NCI-H1105 (cell line): ENCODE measurements around the gene RBX1.
"Not testable (repeated sequence)": the region's sequence is repeated elsewhere in the genome, so short reads cannot be mapped to it uniquely, and the experiment has no call there.

ENCODE experiments used
- DNase-seq: peaks from one replicate; lab custom pipeline; 2025; lab: John Stamatoyannopoulos, UW

The RBX1 gene

DNA sequence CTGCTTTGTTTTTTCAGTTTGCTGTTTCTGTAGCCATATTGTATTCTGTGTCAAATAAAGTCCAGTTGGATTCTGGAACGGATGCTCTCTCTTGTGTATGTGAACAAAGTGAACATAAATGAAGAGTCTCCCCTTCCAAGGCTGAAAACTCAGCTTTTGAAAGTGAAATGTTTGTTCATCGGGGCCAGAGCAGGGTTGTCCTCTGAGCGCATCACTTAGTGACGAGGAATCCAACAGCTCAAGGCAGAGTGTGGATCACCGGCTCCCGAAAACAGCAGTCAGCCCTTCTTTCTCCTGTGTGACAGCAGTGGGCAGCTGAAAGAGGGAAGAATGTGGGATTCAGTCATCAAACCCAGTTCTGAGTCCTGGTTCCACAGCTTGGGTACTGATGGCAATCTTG is 21.4 kb downstream of the RBX1 start:
- no peak for DNase-seq

- no peak for DNase-seq
These were observed 22.0 kb downstream of the RBX1 start for GRCh38 chr22:40973144-40973543.

GRCh38 chr22:40975366-40975765 is 24.2 kb downstream of the RBX1 start:
- DNase-seq = no peak

DNA sequence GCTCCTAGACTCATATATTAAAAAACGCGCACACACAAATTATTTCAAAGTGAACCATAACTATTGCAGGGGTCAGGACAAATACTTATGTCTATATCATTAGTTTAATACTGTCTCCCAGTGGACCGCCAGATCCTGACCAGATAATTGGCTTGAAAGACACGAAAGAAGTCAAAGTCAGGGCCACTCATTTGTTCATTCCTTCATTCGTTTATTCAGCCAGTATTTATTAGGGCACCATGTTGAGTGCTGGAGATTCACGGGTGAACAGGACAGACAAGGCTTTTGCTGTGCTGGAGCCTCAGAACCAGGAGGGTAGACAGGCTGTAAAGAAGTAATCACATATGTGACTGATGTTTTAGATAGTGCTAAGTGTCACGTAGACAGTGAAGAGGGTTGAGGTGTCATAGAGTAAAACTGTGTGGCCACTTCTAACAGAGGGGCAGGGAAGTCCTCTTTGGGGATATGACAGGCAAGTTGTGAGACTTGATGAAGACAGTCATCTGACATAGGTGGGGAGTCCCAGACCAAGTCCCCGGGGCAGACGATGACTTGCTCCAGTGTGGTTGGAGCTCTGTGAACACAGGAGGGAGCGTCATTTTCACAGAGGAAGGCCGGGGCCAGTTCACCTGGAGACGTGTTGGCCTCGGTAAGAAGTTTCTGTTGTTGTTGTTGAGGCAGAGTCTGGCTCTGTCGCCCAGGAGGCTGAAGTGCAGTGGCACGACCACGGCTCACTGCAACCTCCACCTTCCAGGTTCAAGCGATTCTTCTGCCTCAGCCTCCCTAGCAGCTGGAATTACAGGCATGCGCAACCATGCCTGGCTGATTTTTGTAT is 25.9 kb downstream of the RBX1 start:
- DNase-seq = no peak

DNA sequence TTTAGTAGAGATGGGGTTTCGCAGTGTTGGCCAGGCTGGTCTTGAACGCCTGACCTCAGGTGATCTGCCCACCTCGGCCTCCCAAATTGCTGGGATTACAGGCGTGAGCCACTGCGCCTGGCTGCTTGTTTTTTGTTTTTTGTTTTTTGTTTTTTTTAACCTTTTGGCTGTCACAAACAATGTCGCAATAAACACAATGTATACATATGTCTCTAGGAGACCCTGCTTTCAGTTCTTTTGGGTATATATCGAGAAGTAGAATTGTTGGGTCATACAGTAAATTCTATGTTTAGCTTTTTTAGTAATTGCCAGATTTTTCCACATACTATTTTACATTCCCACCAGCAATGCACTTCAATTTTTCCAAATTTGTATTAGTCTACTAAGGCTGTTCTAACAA is 28.0 kb downstream of the RBX1 start:
- no peak for DNase-seq

GRCh38 chr22:40979871-40980270 is 28.7 kb downstream of the RBX1 start:
- DNase-seq = no peak

DNA sequence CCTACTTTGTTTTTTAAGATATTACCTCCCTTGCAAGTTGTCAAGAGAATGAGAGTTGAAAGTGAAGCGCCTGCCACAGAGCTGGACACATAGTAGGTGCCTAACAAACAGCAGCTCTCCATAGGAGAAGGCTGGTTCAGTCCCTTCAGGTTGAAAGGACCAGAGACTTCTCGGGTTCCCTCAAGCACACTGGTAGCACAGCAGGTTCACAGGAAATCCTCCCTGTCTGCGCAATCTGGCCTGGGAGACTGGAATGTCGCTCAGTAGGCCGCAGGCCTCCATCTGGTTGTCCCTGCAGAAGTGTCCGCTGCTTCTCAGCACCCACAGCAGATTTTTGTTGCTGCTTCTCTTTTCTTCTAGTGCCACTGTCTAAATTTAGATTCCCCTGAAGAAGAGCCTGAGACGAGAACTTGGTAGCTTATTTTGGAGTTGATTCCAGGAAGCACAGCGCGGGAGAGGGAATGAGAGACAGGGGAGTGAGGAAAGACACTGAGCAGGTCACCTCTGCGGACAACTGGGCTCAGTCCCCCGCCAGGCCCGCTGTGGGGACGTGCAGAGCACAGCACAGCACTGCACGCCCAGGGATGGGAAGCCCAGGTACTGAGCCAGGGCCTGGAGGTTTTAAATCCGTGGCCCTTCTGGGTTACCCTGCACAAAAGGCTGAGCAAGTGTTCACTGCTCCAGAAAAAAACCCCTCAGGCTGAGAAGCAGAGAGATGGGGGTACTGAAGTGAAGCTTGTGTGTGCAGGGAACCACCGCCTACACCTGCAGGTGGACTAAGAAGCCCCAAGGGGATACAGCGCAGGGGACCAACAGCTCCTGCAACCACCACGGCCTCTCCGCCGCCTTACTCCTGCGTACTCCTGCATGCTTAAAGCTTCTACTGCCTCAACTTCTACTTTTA is 31.6 kb downstream of the RBX1 start:
- no peak for DNase-seq

GRCh38 chr22:40991298-40991697 is 40.1 kb downstream of the RBX1 start:
- no peak for DNase-seq

DNA sequence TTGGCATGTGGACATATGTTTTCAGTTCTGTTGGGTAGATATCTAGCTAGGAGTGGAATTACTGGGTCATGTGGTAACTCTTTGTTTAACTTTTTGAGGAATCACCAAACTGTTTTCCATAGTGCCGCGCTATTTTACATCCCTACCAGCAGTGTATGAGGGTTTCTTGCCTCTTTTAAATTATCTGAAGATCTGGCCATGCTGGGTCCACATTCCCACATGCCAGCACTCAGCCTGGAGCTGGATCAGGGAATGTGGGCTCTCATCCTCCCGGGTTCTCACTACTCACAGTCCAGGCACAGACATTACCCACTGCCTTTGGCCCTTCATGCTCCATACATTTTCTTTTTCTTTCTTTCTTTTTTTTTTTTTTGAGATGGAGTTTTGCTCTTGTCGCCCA is 44.6 kb downstream of the RBX1 start:
- no peak for DNase-seq

- no peak for DNase-seq
These were observed 46.3 kb downstream of the RBX1 start for GRCh38 chr22:40997520-40997919.

DNA sequence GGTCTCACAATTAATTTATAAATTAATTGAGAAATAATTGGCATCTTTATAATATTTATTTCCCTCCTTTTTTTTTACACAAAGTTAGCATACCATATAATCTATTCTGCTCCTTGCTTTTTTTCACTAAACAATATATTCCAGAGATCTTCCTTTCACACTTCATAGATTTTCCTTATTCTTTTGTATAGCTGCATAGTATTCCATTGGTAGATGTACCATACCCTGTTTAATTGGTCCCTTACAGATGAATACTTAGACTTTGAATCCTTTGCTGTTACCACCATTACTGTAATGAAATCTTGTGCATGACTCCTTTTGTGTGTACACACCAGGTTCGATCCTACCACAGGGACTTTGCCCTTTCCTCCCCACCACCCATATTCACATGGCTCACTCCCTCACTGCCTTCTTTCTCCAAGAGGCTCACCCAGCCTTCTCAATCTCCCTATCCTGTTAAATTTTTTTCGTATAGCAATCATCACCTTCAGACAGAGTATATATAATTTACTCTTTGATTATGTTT is 48.9 kb downstream of the RBX1 start:
- DNase-seq = no peak

- DNase-seq = no peak
These were observed 50.0 kb downstream of the RBX1 start for GRCh38 chr22:41000941-41001721.

GRCh38 chr22:41001722-41002122 is 50.5 kb downstream of the RBX1 start:
- DNase-seq = no peak

GRCh38 chr22:41002386-41002785 is 51.2 kb downstream of the RBX1 start:
- not testable (repeated sequence) for DNase-seq

- no peak for DNase-seq
These were observed 51.9 kb downstream of the RBX1 start for GRCh38 chr22:41003066-41003465.

- DNase-seq = no peak
These were observed 52.8 kb downstream of the RBX1 start for GRCh38 chr22:41003976-41004375.

DNA sequence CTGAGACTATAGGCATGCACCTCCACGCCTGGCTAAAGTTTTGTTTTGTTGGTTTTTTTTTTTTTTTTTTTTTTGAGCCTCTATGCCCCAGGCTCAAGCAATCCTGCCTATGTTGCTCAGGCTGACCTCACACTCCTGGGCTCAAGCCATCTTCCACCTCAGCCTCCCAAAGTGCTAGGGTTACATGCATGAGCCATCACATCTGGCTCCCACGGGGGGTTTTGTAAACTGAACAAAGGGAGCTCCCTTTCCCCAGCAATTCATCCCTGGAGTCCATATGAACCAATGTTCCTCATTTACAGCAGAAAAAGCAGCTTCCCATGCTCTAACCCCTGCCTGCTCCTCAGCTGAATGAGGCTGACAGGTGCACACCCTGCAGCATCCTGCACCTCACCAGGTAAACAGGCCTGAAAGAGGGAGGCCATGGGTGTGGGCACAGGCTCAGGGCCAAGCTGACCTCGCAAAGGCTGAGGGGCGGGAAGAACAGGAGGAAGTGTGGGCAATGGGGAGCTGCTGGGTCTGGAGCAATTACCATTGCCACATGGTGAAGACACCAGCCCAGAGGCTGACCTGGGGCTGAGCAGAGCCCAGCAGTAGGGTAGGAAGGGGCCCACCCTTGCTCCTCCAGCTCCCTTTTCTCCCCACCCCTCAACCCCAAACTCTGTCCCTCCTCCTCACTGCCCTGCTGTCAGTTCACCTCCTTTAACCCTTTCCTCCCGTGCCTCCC is 58.2 kb downstream of the RBX1 start:
- no peak for DNase-seq

GRCh38 chr22:41015003-41015402 is 63.8 kb downstream of the RBX1 start:
- no peak for DNase-seq

DNA sequence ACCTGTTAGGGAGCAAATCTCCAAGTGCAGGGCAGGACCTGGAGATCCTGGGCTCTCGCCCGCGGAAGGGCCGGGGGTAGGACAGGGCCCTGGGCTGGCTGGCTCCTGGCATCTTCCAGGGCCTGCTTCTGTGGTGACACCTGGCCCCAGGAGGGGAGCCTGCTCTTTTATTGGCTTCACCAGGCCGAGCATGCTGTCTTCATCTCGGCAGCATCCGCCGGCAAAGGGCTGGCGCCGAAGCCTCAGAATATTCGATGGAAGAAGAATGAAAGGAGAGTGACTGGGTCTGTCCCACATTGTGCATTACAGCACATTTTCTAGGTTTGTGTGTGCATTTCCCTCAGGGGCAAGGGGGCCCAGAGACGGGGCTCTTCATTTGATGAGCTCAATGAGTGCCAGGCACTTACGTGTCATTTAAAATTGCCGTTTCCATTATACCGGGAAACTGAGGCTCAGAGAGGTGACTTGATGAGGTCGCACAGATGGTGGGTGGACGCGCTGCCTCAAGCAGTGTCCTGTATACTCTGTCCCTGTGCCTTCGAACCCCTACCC is 70.0 kb downstream of the RBX1 start:
- DNase-seq = peak; percentile 3

DNA sequence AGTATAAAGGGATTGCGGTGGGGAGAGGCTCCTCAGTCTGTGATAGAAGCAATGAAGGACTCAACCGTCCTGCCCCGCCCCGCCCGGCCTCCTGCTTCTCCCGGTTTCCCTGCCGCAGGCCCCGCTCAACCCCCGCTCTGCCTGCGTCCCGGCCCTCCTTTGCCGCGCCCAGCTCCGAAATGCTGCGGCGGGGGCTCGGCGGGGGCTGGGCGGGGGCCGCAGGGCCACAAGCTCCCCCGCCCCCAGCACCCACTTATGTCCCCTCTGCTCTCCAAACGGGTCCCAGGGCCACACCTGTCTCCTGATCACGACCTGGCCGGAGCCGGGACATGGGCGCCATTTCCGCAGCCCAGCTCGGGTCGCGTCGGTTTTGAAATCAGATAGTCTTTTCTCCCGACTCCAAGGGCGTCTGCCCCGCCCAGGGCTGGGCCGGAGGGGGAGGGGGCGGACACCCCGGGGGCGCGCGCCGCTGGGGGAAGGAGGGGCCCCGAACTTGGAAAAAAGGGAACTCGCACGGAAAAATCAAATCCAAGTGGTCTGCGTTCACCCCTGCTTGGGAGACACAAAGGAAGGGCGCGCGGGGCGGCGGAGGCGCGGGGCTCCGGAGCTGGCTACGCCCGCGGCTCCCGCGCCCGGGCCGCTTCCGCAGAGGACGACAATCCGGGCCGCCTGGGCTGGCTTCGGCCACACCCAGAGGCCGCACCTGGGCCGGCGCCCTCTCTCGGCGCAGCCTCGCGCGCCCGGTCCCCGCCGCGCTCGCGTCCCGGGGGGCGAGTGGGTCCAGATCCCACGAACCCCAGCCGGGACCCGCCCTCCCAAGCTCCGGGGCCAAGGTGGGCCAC is 70.7 kb downstream of the RBX1 start:
- DNase-seq = peak; percentile 58
